Osteoblast (primary cell): Measurements from ENCODE around the gene TPPP. TPM values are rescaled to one million over a fixed set of nuclear protein-coding genes. Genes with fewer than 3 reads are reported as not detected.

Experiments used
- DNase-seq: peaks from one replicate; pipeline ENCODE4 v3.0.0; 2011; ENCODE audit warnings: low spot score, mixed read lengths; ENCODE audit not compliant: insufficient read length; ENCODE audit errors: missing footprints
- H2AFZ ChIP-seq: 2 replicates; pipeline ENCODE4 v1.6.0; 2011; ENCODE audit warnings: mild to moderate bottlenecking, low read length
- H3K27ac ChIP-seq: 2 replicates; pipeline ENCODE4 v1.5.1; 2011; ENCODE audit warnings: mild to moderate bottlenecking, low read depth, low read length, moderate library complexity
- H3K27me3 ChIP-seq: 2 replicates; pipeline ENCODE4 v1.6.0; 2012; ENCODE audit warnings: mild to moderate bottlenecking, control low read depth, inconsistent platforms, low read length, moderate library complexity; ENCODE audit not compliant: insufficient read depth
- H3K36me3 ChIP-seq: 2 replicates; pipeline ENCODE4 v1.5.1; 2011; ENCODE audit warnings: mild to moderate bottlenecking, low read length, control low read depth, moderate library complexity; ENCODE audit not compliant: insufficient read depth
- H3K4me1 ChIP-seq: 2 replicates; pipeline ENCODE4 v1.5.1; 2011; ENCODE audit warnings: mild to moderate bottlenecking, low read length, control low read depth, moderate library complexity; ENCODE audit not compliant: insufficient read depth
- H3K4me2 ChIP-seq: 2 replicates; pipeline ENCODE4 v1.6.0; 2011; ENCODE audit warnings: mild to moderate bottlenecking, low read length; ENCODE audit not compliant: insufficient read depth
- H3K4me3 ChIP-seq: fragments of 200-600 bp; sonication (generic); 3 replicates; pipeline ENCODE4 v1.5.1; 2012; ENCODE audit warnings: mild to moderate bottlenecking, low read length, inconsistent platforms; ENCODE audit not compliant: insufficient read depth
- H3K79me2 ChIP-seq: 2 replicates; pipeline ENCODE4 v1.6.0; 2012; ENCODE audit warnings: mild to moderate bottlenecking, low read length, control low read depth, inconsistent platforms; ENCODE audit not compliant: insufficient read depth
- H3K9me3 ChIP-seq: 2 replicates; pipeline ENCODE4 v1.5.1; 2011; ENCODE audit warnings: low read depth, low read length, control low read depth
- H4K20me1 ChIP-seq: 2 replicates; pipeline ENCODE4 v1.6.0; 2012; ENCODE audit warnings: mild to moderate bottlenecking, low read length, control low read depth; ENCODE audit not compliant: insufficient read depth
- CTCF ChIP-seq: IDR thresholded peaks from 2 replicates; pipeline ENCODE4 v1.5.1; 2011; ENCODE audit warnings: mild to moderate bottlenecking, low read depth, low read length, moderate library complexity; ENCODE audit errors: extremely low read depth
- total RNA-seq: library from RNA; depleted of rRNA; stranded (reverse); fragments of >200 nt; gene quantifications from 2 replicates; pipeline ENCODE4 v1.2.3, GENCODE V29; 2012

The TPPP gene
- total RNA-seq, 1 donor: not detected

GRCh38 chr5:644971-645370, 48.2 kb downstream of the TPPP start:
- Histone ChIP-seq H4K20me1 (no peaks in the 10 kb centered on the region), H2AFZ (no peak overlapping the region), H3K27me3 (no peaks in the 10 kb centered on the region), H3K36me3 (peaks cover 6% of the 10 kb centered on the region), H3K79me2 (no peaks in the 10 kb centered on the region), H3K4me1 (no peaks in the 10 kb centered on the region), H3K4me2 (no peak overlapping the region), H3K9me3 (no peaks in the 10 kb centered on the region), H3K4me3 (no peak overlapping the region), H3K27ac (no peak overlapping the region)
- TF ChIP-seq CTCF: no peak
- no peak for DNase-seq

GRCh38 chr5:644509-644908, 48.6 kb downstream of the TPPP start:
- Histone ChIP-seq H3K27me3 (no peaks in the 10 kb centered on the region), H3K4me1 (no peaks in the 10 kb centered on the region), H3K4me2 (no peak overlapping the region), H3K36me3 (peaks cover 6% of the 10 kb centered on the region), H4K20me1 (no peaks in the 10 kb centered on the region), H3K27ac (no peak overlapping the region), H3K79me2 (no peaks in the 10 kb centered on the region), H3K9me3 (no peaks in the 10 kb centered on the region), H3K4me3 (no peak overlapping the region), H2AFZ (no peak overlapping the region)
- DNase-seq: no peak
- TF ChIP-seq CTCF: no peak

- DNase-seq: no peak
- TF ChIP-seq CTCF: no peak
- no peaks in the 10 kb centered on the region for H3K27me3 ChIP-seq
- H3K36me3 ChIP-seq: peaks cover 6% of the 10 kb centered on the region
- no peak overlapping the region for H3K4me2 ChIP-seq
- H2AFZ ChIP-seq: no peak overlapping the region
- no peaks in the 10 kb centered on the region for H4K20me1 ChIP-seq
- H3K27ac ChIP-seq: no peak overlapping the region
- no peaks in the 10 kb centered on the region for H3K4me1 ChIP-seq
- no peaks in the 10 kb centered on the region for H3K79me2 ChIP-seq
- no peak overlapping the region for H3K4me3 ChIP-seq
- H3K9me3 ChIP-seq: no peaks in the 10 kb centered on the region
Measured at GRCh38 chr5:643811-644271, 49.3 kb downstream of the TPPP start.

- Histone ChIP-seq H3K9me3 (no peaks in the 10 kb centered on the region), H3K4me2 (no peak overlapping the region), H2AFZ (no peak overlapping the region), H3K27ac (no peak overlapping the region), H3K4me3 (no peak overlapping the region), H3K27me3 (no peaks in the 10 kb centered on the region), H4K20me1 (no peaks in the 10 kb centered on the region), H3K36me3 (peaks cover 6% of the 10 kb centered on the region), H3K79me2 (no peaks in the 10 kb centered on the region), H3K4me1 (no peaks in the 10 kb centered on the region)
- TF ChIP-seq CTCF: no peak
- no peak for DNase-seq
Measured at GRCh38 chr5:643351-643801, 49.8 kb downstream of the TPPP start.
